ENCODE measurements around the gene GNLY. TPM values are rescaled to one million over a fixed set of nuclear protein-coding genes. Genes with fewer than 3 reads are reported as not detected.

GNLY gene
- not detected for polyA plus RNA-seq (2012; ENCODE audit: insufficient read length, low read depth)

DNA sequence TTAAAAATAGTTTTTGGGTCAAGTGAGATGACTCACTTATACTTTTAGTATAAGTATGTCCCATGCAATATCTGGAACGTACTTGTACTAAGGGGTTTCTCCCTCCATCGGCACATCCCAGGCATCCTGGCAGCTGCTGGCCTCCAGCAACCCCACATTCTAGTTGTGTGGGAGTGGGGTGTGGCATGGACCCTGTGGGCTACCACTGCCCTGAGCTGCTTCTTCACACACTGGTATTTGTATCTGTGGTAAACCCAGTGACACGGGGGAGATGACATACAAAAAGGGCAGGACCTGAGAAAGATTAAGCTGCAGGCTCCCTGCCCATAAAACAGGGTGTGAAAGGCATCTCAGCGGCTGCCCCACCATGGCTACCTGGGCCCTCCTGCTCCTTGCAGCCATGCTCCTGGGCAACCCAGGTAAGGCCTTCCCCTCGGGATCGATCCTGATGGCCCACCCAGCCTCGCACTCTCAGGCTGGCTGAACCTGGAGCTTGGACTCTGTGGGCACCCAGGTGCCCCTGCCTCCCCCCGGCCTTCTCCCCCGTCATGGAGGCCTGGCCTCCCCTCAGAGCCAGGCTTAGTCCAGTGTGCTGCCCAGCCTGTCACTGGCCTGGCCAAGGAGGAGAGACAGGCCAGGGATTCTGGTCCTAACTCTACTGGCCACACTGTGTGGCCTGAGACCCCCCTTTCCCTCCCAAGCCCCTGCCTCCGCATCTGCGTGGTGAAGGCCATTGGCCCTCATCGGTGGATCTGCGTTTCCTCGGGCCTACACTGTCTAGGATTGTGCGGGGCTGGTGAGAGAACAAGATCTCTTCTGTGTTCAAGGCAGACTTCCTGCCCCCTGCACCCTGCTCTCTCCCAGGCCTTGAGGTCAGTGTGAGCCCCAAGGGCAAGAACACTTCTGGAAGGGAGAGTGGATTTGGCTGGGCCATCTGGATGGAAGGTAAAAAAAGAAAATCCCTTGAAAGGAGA, at the start of gene GNLY:
Gene GNLY, plus strand, starts transcription at position 307 of the 974 bp plus-strand sequence. Its CDS starts 61 bp downstream, at position 368.
- TF ChIP-seq, protein P1, sequence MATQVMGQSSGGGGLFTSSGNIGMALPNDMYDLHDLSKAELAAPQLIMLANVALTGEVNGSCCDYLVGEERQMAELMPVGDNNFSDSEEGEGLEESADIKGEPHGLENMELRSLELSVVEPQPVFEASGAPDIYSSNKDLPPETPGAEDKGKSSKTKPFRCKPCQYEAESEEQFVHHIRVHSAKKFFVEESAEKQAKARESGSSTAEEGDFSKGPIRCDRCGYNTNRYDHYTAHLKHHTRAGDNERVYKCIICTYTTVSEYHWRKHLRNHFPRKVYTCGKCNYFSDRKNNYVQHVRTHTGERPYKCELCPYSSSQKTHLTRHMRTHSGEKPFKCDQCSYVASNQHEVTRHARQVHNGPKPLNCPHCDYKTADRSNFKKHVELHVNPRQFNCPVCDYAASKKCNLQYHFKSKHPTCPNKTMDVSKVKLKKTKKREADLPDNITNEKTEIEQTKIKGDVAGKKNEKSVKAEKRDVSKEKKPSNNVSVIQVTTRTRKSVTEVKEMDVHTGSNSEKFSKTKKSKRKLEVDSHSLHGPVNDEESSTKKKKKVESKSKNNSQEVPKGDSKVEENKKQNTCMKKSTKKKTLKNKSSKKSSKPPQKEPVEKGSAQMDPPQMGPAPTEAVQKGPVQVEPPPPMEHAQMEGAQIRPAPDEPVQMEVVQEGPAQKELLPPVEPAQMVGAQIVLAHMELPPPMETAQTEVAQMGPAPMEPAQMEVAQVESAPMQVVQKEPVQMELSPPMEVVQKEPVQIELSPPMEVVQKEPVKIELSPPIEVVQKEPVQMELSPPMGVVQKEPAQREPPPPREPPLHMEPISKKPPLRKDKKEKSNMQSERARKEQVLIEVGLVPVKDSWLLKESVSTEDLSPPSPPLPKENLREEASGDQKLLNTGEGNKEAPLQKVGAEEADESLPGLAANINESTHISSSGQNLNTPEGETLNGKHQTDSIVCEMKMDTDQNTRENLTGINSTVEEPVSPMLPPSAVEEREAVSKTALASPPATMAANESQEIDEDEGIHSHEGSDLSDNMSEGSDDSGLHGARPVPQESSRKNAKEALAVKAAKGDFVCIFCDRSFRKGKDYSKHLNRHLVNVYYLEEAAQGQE (IDR thresholded peaks at IDR 0.05; ENCODE audit: insufficient read depth in 1 of 2, low read depth in 2 of 2, low read length in 2 of 2) = no peak
- TF ChIP-seq SIN3A (IDR thresholded peaks at IDR 0.05; ENCODE audit: borderline replicate concordance, insufficient read depth, low read length) = no peak
- TF ChIP-seq POLR2AphosphoS5 (IDR thresholded peaks at IDR 0.05; ENCODE audit: low read depth, low read length) = no peak
- no peak for TF ChIP-seq FOXP2 (optimal IDR thresholded peaks at IDR 0.05; ENCODE audit: borderline replicate concordance, extremely low read depth, extremely low read length, insufficient read depth)
- TF ChIP-seq TAF1 (IDR thresholded peaks at IDR 0.05; ENCODE audit: borderline replicate concordance, insufficient read depth, low read length) = no peak

DNA sequence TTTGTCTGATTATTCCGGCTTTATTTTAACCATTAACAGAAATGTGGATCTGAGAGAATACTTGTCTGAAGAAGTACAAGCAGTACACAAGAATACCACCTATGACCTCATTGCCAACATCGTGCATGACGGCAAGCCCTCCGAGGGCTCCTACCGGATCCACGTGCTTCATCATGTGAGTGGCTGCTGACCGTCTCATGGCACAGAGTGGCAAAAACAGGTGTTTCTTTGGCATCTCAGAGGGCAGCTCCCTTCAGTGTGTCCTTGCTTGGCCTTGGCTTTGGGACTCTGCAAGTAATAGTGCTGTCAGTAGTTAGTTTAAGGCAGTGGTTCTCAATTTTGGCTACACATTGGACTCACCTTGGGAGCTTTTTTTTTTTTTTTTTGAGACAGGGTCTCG, 49.2 kb upstream of the GNLY start:
- TF ChIP-seq POLR2AphosphoS5 (IDR thresholded peaks at IDR 0.05; ENCODE audit: low read depth, low read length) (no peak), SIN3A (IDR thresholded peaks at IDR 0.05; ENCODE audit: borderline replicate concordance, insufficient read depth, low read length) (no peak), FOXP2 (optimal IDR thresholded peaks at IDR 0.05; ENCODE audit: borderline replicate concordance, extremely low read depth, extremely low read length, insufficient read depth) (no peak), TAF1 (IDR thresholded peaks at IDR 0.05; ENCODE audit: borderline replicate concordance, insufficient read depth, low read length) (no peak)
- TF ChIP-seq, protein P1 (IDR thresholded peaks at IDR 0.05; ENCODE audit: insufficient read depth in 1 of 2, low read depth in 2 of 2, low read length in 2 of 2) = no peak

DNA sequence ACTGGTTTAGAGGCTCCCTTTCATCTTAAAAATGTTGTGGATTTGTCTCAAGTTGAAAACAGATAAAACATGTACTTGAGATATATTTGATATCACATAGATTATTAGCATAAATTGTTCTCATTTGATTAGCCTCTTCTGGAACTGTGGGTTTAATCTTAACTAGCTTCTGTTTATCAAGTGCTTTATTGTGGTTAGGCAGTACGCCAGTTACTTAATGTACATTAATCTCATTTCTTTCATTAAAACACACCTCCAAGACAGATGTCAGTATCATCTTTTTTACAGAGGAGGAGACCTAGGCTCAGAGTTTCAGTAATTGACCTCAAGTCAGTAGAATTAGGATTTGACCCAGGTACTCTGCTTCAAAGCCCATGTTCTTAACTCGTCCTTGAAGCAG, 48.0 kb upstream of the GNLY start:
- TF ChIP-seq FOXP2 (optimal IDR thresholded peaks at IDR 0.05; ENCODE audit: borderline replicate concordance, extremely low read depth, extremely low read length, insufficient read depth) (no peak), POLR2AphosphoS5 (IDR thresholded peaks at IDR 0.05; ENCODE audit: low read depth, low read length) (no peak), SIN3A (IDR thresholded peaks at IDR 0.05; ENCODE audit: borderline replicate concordance, insufficient read depth, low read length) (no peak), TAF1 (IDR thresholded peaks at IDR 0.05; ENCODE audit: borderline replicate concordance, insufficient read depth, low read length) (no peak)
- TF ChIP-seq, protein P1 (IDR thresholded peaks at IDR 0.05; ENCODE audit: insufficient read depth in 1 of 2, low read depth in 2 of 2, low read length in 2 of 2) = no peak

DNA sequence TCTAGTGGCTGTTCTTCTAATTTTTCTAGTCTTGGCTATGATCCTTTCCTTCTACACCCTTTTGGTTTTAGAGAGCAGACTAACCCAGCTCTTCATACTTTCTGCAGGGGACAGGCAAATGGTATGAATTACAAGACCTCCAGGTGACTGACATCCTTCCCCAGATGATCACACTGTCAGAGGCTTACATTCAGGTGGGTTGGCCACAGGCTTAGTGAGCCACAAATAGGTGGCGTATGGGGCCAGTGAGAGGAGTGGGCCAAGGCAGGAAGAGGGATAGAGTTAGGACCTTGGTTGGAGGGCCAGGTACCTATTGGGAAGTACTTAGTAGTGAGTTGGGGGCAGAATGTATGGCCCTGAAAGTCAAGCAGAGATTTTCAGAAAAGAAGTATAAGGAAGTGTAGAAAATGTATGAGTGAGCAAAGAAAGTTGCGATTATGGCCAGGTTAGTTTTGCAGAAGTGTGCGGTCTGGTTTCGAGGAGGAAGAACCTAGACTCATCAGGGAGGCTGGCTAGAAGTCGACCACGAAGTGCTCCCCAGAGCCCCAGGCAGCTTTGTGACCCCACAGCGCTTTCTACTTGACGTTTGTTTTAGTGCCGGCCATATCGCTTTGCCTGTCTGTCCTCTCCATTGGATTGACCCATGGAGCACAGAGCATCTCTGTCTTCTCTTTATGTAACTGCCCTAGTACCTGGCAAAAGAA, 46.2 kb upstream of the GNLY start:
- TF ChIP-seq, protein P1 (IDR thresholded peaks at IDR 0.05; ENCODE audit: insufficient read depth in 1 of 2, low read depth in 2 of 2, low read length in 2 of 2) = no peak
